ENCODE data around the gene RBM38. TPM values are rescaled to one million over a fixed set of nuclear protein-coding genes. Genes with fewer than 3 reads are reported as not detected.

RBM38 gene
- total and polyA plus RNA-seq, 9 of the 15 experiments (the other 6 are each of a cell fraction or from before 2014, with no cell fraction given) = 0.28 to 82.4 (median 33.2) TPM

GRCh38 chr20:57409672-57410397, 18.6 kb downstream of the RBM38 start (continued):
- TF ChIP-seq UBTF (IDR thresholded peaks at IDR 0.05; ENCODE audit: borderline replicate concordance in 1 of 2, low read depth in 2 of 2, low read length in 2 of 2) (peak in 1 of 2 experiments; percentile 65; a peak in 1 of 4 replicates), FOSL1 (tag; conservative IDR thresholded peaks at IDR 0.05) (peak; percentile 79), NRF1 (conservative IDR thresholded peaks at IDR 0.05 in 1 of 2, IDR thresholded peaks at IDR 0.05 in 1 of 2) (peak; percentile 36 to 49; a peak in 3 of 4 replicates), XRCC4 (IDR thresholded peaks at IDR 0.05; ENCODE audit: extremely low read depth, insufficient read depth, insufficient read length) (no peak), GATAD2B (IDR thresholded peaks at IDR 0.05; ENCODE audit: borderline replicate concordance) (peak; percentile 96), DPF2 (IDR thresholded peaks at IDR 0.05) (peak; percentile 95), ZFP30 (CRISPR knock-in tag; IDR thresholded peaks at IDR 0.05; ENCODE audit: borderline replicate concordance) (no peak), SMARCA4 (IDR thresholded peaks at IDR 0.05) (peak; percentile 95), SMAD4 (CRISPR knock-in tag; conservative IDR thresholded peaks at IDR 0.05) (peak; percentile 99), ESRRB (CRISPR knock-in tag; IDR thresholded peaks at IDR 0.05; ENCODE audit: borderline replicate concordance) (no peak), RBM34 (IDR thresholded peaks at IDR 0.05; ENCODE audit: borderline replicate concordance, insufficient read depth, low read length) (no peak), ZNF644 (tag; IDR thresholded peaks at IDR 0.05; ENCODE audit: low read depth) (peak; percentile 84), AFF4 (CRISPR knock-in tag; IDR thresholded peaks at IDR 0.05) (no peak), ZNF655 (CRISPR knock-in tag; IDR thresholded peaks at IDR 0.05) (no peak), IRF2 (CRISPR knock-in tag; IDR thresholded peaks at IDR 0.05) (no peak), HLTF (IDR thresholded peaks at IDR 0.05) (peak; percentile 66; the same call in 1 of the 2 replicates), NFE2 (IDR thresholded peaks at IDR 0.05; ENCODE audit: low read depth) (peak; percentile 66), CTBP1 (IDR thresholded peaks at IDR 0.05; ENCODE audit: borderline replicate concordance) (peak; percentile 91), ZBTB9 (CRISPR knock-in tag; IDR thresholded peaks at IDR 0.05) (peak; percentile 85; the same call in 1 of the 2 replicates)
